A549 (cell line): Measurements from ENCODE around the gene ITGB1.

Experiments
- JUNB ChIP-seq: fragments of >200 bp; sonication (Bioruptor Twin); formaldehyde crosslinking; IDR thresholded peaks from 2 replicates; pipeline ENCODE4 v1.6.1; 2016
- TF ChIP-seq, protein P1 (sequence below): fragments of >200 bp; sonication (Bioruptor Twin); formaldehyde crosslinking; IDR thresholded peaks from 3 replicates; pipeline ENCODE4 v1.5.1; 2016
- TF ChIP-seq, protein P2 (sequence below): fragments of >200 bp; sonication (Bioruptor Twin); formaldehyde crosslinking; IDR thresholded peaks from 3 replicates; pipeline ENCODE4 v1.6.1; 2016
- TF ChIP-seq, protein P3 (sequence below): fragments of 200-600 bp; sonication (generic); IDR thresholded peaks from 2 replicates; pipeline ENCODE4 v1.6.1; 2016; ENCODE audit warnings: antibody characterized with exemption, mild to moderate bottlenecking, moderate library complexity

DNA sequence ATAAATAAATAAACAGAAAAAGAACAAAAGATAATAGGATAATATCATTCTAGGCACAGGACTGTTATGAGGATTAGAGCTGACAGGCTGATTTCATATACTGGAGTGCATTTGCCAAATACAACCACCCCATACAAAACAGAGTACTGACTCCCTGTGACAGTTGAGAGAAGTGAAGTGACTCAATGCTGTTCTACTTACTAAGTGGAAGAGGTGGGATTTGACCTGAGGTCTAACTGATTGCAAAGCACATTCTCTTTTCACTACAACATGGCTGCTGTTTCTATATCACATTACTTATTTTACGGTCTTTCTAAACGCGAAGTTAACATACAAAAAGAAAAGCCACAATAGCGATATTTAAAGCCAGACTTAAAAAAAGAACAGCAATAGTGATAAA, 51.4 kb downstream of the ITGB1 start:
- TF ChIP-seq, protein P1, sequence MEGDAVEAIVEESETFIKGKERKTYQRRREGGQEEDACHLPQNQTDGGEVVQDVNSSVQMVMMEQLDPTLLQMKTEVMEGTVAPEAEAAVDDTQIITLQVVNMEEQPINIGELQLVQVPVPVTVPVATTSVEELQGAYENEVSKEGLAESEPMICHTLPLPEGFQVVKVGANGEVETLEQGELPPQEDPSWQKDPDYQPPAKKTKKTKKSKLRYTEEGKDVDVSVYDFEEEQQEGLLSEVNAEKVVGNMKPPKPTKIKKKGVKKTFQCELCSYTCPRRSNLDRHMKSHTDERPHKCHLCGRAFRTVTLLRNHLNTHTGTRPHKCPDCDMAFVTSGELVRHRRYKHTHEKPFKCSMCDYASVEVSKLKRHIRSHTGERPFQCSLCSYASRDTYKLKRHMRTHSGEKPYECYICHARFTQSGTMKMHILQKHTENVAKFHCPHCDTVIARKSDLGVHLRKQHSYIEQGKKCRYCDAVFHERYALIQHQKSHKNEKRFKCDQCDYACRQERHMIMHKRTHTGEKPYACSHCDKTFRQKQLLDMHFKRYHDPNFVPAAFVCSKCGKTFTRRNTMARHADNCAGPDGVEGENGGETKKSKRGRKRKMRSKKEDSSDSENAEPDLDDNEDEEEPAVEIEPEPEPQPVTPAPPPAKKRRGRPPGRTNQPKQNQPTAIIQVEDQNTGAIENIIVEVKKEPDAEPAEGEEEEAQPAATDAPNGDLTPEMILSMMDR = no peak
- TF ChIP-seq, protein P2, sequence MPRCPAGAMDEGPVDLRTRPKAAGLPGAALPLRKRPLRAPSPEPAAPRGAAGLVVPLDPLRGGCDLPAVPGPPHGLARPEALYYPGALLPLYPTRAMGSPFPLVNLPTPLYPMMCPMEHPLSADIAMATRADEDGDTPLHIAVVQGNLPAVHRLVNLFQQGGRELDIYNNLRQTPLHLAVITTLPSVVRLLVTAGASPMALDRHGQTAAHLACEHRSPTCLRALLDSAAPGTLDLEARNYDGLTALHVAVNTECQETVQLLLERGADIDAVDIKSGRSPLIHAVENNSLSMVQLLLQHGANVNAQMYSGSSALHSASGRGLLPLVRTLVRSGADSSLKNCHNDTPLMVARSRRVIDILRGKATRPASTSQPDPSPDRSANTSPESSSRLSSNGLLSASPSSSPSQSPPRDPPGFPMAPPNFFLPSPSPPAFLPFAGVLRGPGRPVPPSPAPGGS = no peak
- no peak for TF ChIP-seq JUNB
- TF ChIP-seq, protein P3, sequence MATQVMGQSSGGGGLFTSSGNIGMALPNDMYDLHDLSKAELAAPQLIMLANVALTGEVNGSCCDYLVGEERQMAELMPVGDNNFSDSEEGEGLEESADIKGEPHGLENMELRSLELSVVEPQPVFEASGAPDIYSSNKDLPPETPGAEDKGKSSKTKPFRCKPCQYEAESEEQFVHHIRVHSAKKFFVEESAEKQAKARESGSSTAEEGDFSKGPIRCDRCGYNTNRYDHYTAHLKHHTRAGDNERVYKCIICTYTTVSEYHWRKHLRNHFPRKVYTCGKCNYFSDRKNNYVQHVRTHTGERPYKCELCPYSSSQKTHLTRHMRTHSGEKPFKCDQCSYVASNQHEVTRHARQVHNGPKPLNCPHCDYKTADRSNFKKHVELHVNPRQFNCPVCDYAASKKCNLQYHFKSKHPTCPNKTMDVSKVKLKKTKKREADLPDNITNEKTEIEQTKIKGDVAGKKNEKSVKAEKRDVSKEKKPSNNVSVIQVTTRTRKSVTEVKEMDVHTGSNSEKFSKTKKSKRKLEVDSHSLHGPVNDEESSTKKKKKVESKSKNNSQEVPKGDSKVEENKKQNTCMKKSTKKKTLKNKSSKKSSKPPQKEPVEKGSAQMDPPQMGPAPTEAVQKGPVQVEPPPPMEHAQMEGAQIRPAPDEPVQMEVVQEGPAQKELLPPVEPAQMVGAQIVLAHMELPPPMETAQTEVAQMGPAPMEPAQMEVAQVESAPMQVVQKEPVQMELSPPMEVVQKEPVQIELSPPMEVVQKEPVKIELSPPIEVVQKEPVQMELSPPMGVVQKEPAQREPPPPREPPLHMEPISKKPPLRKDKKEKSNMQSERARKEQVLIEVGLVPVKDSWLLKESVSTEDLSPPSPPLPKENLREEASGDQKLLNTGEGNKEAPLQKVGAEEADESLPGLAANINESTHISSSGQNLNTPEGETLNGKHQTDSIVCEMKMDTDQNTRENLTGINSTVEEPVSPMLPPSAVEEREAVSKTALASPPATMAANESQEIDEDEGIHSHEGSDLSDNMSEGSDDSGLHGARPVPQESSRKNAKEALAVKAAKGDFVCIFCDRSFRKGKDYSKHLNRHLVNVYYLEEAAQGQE = no peak
